HG02588 (cell line): ENCODE results near the gene MT1F.
"Not testable (repeated sequence)": the region's sequence is repeated elsewhere in the genome, so short reads cannot be mapped to it uniquely, and the experiment has no call there.

Experiments
- ATAC-seq: cut with Tn5 transposase; IDR thresholded peaks from one replicate; pipeline ENCODE4 v1.9.1; 2021; ENCODE audit warnings: mild to moderate bottlenecking, moderate library complexity; ENCODE audit not compliant: unreplicated experiment

Gene MT1F

GRCh38 chr16:56657555-56658326 is at the start of gene MT1F:
TSS of gene MT1F (plus strand) at chr16:56657959. CDS start at chr16:56658059, 100 bp downstream.
- no peak for ATAC-seq

GRCh38 chr16:56608043-56608875 is 49.5 kb upstream of the MT1F start, which contains the start of gene MT2A:
TSS of gene MT2A (plus strand) at chr16:56608584. CDS start at chr16:56608656, 72 bp downstream.
- ATAC-seq = peak; percentile 88

GRCh38 chr16:56608876-56609462 is 48.8 kb upstream of the MT1F start:
- no peak for ATAC-seq

- peak; percentile 34 for ATAC-seq
Measured at GRCh38 chr16:56609463-56609921, 48.3 kb upstream of the MT1F start.

GRCh38 chr16:56610017-56610608 is 47.6 kb upstream of the MT1F start:
- ATAC-seq = no peak

GRCh38 chr16:56610609-56611111 is 47.1 kb upstream of the MT1F start:
- no peak for ATAC-seq

GRCh38 chr16:56611281-56611833 is 46.4 kb upstream of the MT1F start:
- no peak for ATAC-seq

- ATAC-seq = no peak
Measured at GRCh38 chr16:56613706-56614105, 44.1 kb upstream of the MT1F start.

- ATAC-seq = no peak
Measured at GRCh38 chr16:56614549-56614991, 43.2 kb upstream of the MT1F start.

- no peak for ATAC-seq
Measured at GRCh38 chr16:56615353-56615752, 42.4 kb upstream of the MT1F start.

GRCh38 chr16:56616608-56617211 is 41.0 kb upstream of the MT1F start:
- ATAC-seq = no peak

GRCh38 chr16:56617212-56618085 is 40.3 kb upstream of the MT1F start:
- no peak for ATAC-seq

GRCh38 chr16:56618138-56618537 is 39.6 kb upstream of the MT1F start:
- no peak for ATAC-seq

- ATAC-seq = no peak
Measured at GRCh38 chr16:56620339-56620897, 37.3 kb upstream of the MT1F start.

GRCh38 chr16:56621665-56622445 is 35.9 kb upstream of the MT1F start:
- ATAC-seq = not testable (repeated sequence)

- ATAC-seq = not testable (repeated sequence)
Measured at GRCh38 chr16:56623184-56623583, 34.6 kb upstream of the MT1F start.

GRCh38 chr16:56623637-56624036 is 34.1 kb upstream of the MT1F start:
- no peak for ATAC-seq
